ENCODE results near the gene FAM110A.
"Not testable (repeated sequence)": the region's sequence is repeated elsewhere in the genome, so short reads cannot be mapped to it uniquely, and the experiment has no call there.

FAM110A gene

GRCh38 chr20:877814-878213, 44.3 kb downstream of the FAM110A start:
- DNase-seq, result no peak

DNA sequence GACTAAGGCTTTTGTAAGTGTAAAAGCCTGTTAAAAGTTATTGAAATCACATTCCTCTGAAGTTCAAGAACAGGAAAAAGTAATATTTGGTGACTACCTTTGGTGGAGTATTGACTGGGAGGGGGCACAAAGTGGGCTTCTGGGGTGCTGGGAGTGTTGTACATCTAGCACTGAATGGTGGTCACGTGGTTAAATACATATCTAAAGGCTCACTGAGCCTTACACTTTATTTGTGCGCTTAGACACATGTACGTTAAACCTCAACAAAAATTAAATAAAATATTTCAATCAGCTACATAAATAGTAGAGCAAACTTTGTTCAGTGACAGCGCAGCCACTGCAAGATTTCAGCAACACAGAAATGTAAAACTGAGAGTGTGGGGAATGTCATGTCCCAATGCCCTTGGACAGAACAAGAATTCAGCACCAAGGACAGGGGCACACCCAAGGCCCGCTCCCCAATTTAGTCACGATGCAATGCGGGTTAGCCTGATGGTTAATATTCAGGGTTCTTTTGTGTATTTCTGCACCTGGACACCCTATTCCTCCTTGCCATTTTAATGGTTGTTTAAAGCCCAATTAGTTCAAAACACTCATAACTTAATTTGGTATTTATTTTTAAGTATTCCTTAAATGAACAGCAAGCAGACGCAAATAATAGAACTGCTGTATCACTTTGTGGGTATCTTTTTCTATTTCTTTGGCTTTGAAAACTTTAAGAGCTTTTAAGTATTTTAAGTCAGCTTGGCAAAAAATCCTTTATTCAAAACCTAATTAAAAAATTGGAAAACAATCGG, 45.2 kb downstream of the FAM110A start:
- DNase-seq, result no peak

DNA sequence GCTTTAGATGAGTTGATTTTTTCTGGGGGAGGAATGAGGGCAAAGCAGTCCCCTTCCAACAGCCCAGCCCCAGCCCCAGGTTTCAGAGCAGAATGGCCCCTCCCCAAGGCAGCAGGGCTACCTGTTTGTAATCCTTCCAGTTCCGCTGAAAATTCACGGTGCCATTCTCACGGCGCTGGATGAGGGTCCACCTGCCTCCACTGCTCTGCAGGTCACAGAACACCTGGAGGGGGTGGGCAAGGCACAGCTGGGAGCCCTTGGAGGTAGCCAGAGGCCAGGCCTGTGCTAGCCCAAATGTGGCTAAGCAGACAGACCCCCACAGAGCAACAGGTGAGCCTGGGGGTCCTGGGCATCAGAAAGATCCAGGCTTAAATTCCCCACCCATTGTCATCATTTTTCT, 46.1 kb downstream of the FAM110A start:
- no peak for DNase-seq

GRCh38 chr20:881051-881782, 47.7 kb downstream of the FAM110A start:
- no peak for DNase-seq

DNA sequence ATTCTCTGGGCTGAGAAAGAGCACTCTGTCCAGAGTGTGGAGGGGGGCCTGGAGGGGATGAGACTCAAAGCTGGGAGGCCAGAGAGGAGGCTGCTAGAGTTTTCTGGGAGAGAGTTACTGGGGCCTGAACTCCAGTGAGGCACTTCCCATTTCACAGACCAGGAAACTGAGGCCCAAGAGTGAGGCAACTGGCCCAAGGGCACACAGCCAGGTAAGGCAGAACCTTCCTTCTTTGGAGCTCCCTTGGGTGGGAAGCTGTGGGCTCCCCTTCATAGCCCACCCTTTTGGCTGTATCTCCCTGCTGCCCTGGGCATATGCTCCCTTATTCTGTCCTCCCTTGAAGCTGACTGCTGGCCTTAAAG, 48.2 kb downstream of the FAM110A start:
- DNase-seq, result no peak

- no peak for DNase-seq
Observed at GRCh38 chr20:884983-885952, 51.8 kb downstream of the FAM110A start.

- no peak for DNase-seq
Observed at GRCh38 chr20:887137-887536, 53.6 kb downstream of the FAM110A start.

- DNase-seq, result no peak
Observed at GRCh38 chr20:888057-888456, 54.5 kb downstream of the FAM110A start.

GRCh38 chr20:889106-889505, 55.6 kb downstream of the FAM110A start:
- no peak for DNase-seq

DNA sequence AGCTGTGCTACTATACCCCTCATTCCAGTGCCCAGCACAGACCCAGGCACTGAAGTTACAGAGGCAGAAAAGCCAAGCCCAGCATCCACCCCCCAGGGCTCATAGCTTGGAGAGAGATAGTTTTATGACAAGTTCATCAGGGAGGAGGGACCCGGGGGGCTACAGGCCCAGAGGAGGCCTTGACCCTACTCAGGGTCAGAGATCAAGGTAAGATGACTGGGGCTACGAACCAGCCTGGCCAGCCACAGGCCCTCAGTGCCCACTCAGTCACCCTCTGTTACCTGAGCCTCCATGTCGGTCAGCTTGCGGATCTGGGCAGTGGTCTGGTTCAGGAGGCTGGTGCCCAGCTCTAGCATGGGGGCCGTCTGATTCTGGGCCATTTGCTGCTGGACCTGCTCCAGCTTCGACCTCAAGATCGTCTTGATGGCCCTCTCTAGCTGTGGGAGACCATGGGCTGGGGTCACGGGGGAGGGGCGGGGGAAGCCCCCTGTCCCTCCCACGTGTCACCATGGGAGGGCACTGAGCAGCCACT, 56.5 kb downstream of the FAM110A start:
- DNase-seq, result no peak

DNA sequence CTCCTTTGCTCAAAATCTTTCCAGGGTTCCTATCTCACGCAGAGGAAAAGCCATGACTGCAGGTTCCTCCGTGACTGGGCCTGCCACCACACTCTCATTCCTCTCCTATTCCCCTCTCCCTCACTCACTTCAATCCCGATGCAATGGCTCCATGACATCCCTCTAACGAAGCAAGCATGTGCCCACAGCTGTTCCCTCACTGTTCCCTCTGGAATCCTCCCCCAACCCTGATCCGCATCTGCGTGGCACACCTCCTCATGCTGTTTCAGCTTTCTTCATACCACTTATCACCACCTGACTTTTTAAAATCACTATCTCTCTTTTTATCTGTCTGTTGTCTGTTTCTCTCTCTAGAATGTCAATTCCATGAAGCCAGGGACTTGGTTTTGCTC, 57.1 kb downstream of the FAM110A start:
- no peak for DNase-seq

DNA sequence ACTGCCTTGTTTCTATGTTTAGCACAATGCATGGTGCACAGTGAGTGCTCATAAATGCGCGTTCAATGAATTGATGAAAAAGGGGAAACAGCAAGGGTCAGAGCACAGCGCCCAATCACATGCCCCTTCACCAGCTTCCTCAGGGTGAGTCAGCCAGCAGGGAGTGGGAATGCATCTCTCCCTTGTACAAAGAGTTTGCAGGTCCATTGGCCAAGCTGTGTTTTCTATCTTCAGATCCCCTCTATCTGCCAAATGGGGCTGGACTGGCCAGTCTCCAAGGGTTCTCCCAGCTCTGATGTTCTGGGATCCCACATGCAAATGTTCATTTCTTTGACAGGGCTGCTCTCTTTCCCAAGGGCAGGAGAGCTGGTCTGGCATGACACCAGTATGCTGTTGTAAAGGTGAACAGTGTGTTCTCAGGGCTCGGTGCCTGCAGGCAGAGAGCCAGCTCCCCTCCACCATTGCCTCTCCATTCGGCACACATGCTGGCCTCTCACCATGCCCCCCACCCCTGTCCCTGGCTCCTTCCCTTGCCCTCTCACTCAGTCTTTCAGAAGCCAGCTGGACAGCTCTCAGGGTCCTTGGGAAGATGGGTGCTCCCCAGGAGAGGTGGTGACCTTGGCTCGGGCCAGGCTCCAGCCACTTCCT, 57.7 kb downstream of the FAM110A start:
- no peak for DNase-seq

DNA sequence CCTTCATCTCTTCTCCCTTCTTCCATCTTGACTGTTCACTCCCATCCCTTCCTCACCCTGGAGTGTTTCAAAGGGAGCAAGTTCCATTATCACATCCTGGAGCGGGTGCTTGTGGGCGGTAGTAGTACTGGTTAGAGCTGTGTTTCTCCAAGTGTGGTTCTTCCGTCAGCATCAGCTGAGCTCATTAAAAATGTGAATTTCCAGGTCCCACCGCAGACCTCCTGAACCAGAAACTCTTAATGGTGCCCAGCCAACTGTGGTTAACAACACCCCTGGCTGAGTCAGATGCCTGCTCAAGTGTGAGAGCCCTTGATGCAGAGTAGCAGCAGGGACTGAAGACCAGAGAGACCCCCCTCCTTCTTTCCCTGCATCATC, 58.2 kb downstream of the FAM110A start:
- no peak for DNase-seq

DNA sequence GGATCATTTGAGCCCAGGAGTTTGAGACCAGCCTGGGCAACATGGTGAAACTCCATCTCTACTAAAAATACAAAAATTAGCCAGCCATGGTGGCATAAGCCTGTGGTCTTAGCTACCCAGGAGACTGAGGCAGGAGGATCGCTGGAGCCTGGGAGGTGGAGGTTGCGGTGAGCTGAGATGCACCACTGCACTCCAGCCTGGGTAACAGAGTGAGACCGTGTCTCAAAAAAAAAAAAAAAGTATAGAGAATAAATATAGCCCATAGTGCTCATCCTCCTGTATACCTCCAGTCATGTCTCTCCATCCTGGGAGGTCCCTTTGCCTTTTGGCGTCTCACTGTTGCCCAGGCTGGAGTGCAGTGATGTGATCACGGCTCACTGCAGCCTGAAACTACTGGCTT, 58.9 kb downstream of the FAM110A start:
- DNase-seq, result not testable (repeated sequence)

Measured in activated T-cell treated with anti-CD3 and anti-CD28 coated beads, Interleukin-2, amount 50 U/mL, for 1 hour (primary cell).